ENCODE data around the gene HDAC5.
"Not testable (repeated sequence)": the region's sequence is repeated elsewhere in the genome, so short reads cannot be mapped to it uniquely, and the experiment has no call there.

Gene HDAC5

GRCh38 chr17:44146375-44147346, 23.2 kb upstream of the HDAC5 start (continued):
- TF ChIP-seq ZNF473 (tag by site-specific recombination; IDR thresholded peaks at IDR 0.05): no peak
- TF ChIP-seq REPIN1 (tag by site-specific recombination; IDR thresholded peaks at IDR 0.05; ENCODE audit: low read depth): no peak
- no peak for TF ChIP-seq YY1 (tag by site-specific recombination; IDR thresholded peaks at IDR 0.05)
- no peak for TF ChIP-seq ZBTB48 (tag by site-specific recombination; IDR thresholded peaks at IDR 0.05)
- TF ChIP-seq TCF7L2 (IDR thresholded peaks at IDR 0.05; ENCODE audit: borderline replicate concordance, low read depth, low read length): no peak
- TF ChIP-seq ZBTB1 (tag by site-specific recombination; IDR thresholded peaks at IDR 0.05): no peak
- no peak for TF ChIP-seq ZFP37 (tag by site-specific recombination; IDR thresholded peaks at IDR 0.05)
- TF ChIP-seq ZNF623 (tag by site-specific recombination; IDR thresholded peaks at IDR 0.05): no peak
- TF ChIP-seq CTCF (tag by site-specific recombination; IDR thresholded peaks at IDR 0.05): no peak
- TF ChIP-seq ZNF114 (tag by site-specific recombination; IDR thresholded peaks at IDR 0.05): no peak
- peak; percentile 66 for TF ChIP-seq INSM2 (tag by site-specific recombination; IDR thresholded peaks at IDR 0.05)
- TF ChIP-seq FEZF1 (tag by site-specific recombination; IDR thresholded peaks at IDR 0.05): peak; percentile 77
- TF ChIP-seq ZNF335 (tag by site-specific recombination; conservative IDR thresholded peaks at IDR 0.05): 0 out of 2 replicates have a peak, but pooled peaks have one; percentile 15
- no peak for TF ChIP-seq ZNF704 (tag by site-specific recombination; IDR thresholded peaks at IDR 0.05)
- TF ChIP-seq SP7 (tag by site-specific recombination; IDR thresholded peaks at IDR 0.05): 0 out of 2 replicates have a peak, but pooled peaks have one; percentile 23
- TF ChIP-seq ZIC2 (tag by site-specific recombination; IDR thresholded peaks at IDR 0.05): no peak
- no peak for TF ChIP-seq GFI1B (tag by site-specific recombination; IDR thresholded peaks at IDR 0.05)
- TF ChIP-seq ZNF558 (tag by site-specific recombination; IDR thresholded peaks at IDR 0.05): no peak
- TF ChIP-seq ZNF529 (tag by site-specific recombination; IDR thresholded peaks at IDR 0.05; ENCODE audit: insufficient replicate concordance): no peak
- TF ChIP-seq ZNF221 (tag by site-specific recombination; IDR thresholded peaks at IDR 0.05; ENCODE audit: borderline replicate concordance): no peak

GRCh38 chr17:44144966-44145739, 21.7 kb upstream of the HDAC5 start:
- TF ChIP-seq ZNF791 (tag by site-specific recombination; IDR thresholded peaks at IDR 0.05) (no peak), ZNF514 (tag by site-specific recombination; IDR thresholded peaks at IDR 0.05) (no peak), ZNF830 (tag by site-specific recombination; IDR thresholded peaks at IDR 0.05; ENCODE audit: low read depth) (no peak), ZNF600 (tag by site-specific recombination; IDR thresholded peaks at IDR 0.05) (peak; percentile 57; the same call in 1 of the 2 replicates)
- no peaks in the 10 kb centered on the region for H3K9me3 ChIP-seq (ENCODE audit: control insufficient read depth, insufficient read depth, low read depth, low read length)
- peak overlapping the region; percentile 37; the same call in 1 of the 2 replicates for H3K27ac ChIP-seq (ENCODE audit: extremely low read depth, low read depth, low read length)
- POLR2A ChIA-PET: interaction anchor here (0.7 to 3.2 kb wide), 4 partner anchors 12 to 41 kb away, joined by 3 to 14 read pairs (median 4); partner anchors contain the start of gene TMUB2
- CTCF ChIA-PET: interaction anchor here (0.7 to 4.1 kb wide), 5 partner anchors 11 to 29 kb away, joined by 3 to 20 read pairs (median 4); partner anchors contain the start of gene ASB16
- H3K4me3 ChIP-seq (ENCODE audit: low read depth, low read length): no peak overlapping the region
- H3K4me1 ChIP-seq (ENCODE audit: control insufficient read depth, insufficient read depth, low read length): no peaks in the 10 kb centered on the region
- H3K36me3 ChIP-seq (ENCODE audit: control insufficient read depth in 2 of 2, insufficient read depth in 1 of 2, low read length in 2 of 2): peaks cover 50 to 52% of the 10 kb centered on the region in 2 experiments

GRCh38 chr17:44143921-44144320, 20.5 kb upstream of the HDAC5 start:
- H3K4me1 ChIP-seq (ENCODE audit: control insufficient read depth, insufficient read depth, low read length); H3K9me3 ChIP-seq (ENCODE audit: control insufficient read depth, insufficient read depth, low read depth, low read length); H3K27ac ChIP-seq (ENCODE audit: extremely low read depth, low read depth, low read length); H3K4me3 ChIP-seq (ENCODE audit: low read depth, low read length): not testable (repeated sequence)
- CTCF ChIA-PET: interaction anchor here (0.8 to 4.1 kb wide), 4 partner anchors 15 to 187 kb away, joined by 3 to 20 read pairs (median 4); partner anchors contain the start of gene ASB16
- peaks cover 40% of the 10 kb centered on the region in 2 experiments for H3K36me3 ChIP-seq (ENCODE audit: control insufficient read depth in 2 of 2, insufficient read depth in 1 of 2, low read length in 2 of 2)
- POLR2A ChIA-PET: interaction anchor here (1.3 to 1.8 kb wide), 2 partner anchors 20 to 24 kb away, joined by 4 read pairs; partner anchors contain the start of gene HDAC5
